Cardiac fibroblast (primary cell): Measurements from ENCODE around the gene SORT1.

Experiments
- DNase-seq, 2 donors: peaks; one replicate each; pipeline versions ENCODE4 v3.0.0 to v3.0.0-alpha.2; 2010; ENCODE audit warnings: low read depth in 2 of 2
- H3K4me3 ChIP-seq, 2 donors: replicated peaks in 1 of 2; 1 replicate in 1 of 2; 2 replicates in 1 of 2; pipeline ENCODE4 v1.5.1; 2011; ENCODE audit warnings: low read depth in 2 of 2, low read length in 2 of 2, mild to moderate bottlenecking in 2 of 2, moderate library complexity in 1 of 2
- TF ChIP-seq, protein P1 (sequence below): IDR thresholded peaks from one replicate; pipeline ENCODE4 v1.5.1; 2011; ENCODE audit warnings: low read depth, mild to moderate bottlenecking, low read length, inconsistent platforms

SORT1 gene

GRCh38 chr1:109370712-109371340 is 26.9 kb downstream of the SORT1 start:
- H3K4me3 ChIP-seq, result peak overlapping the region in 1 of 2 donors; percentile 19
- TF ChIP-seq, protein P1, sequence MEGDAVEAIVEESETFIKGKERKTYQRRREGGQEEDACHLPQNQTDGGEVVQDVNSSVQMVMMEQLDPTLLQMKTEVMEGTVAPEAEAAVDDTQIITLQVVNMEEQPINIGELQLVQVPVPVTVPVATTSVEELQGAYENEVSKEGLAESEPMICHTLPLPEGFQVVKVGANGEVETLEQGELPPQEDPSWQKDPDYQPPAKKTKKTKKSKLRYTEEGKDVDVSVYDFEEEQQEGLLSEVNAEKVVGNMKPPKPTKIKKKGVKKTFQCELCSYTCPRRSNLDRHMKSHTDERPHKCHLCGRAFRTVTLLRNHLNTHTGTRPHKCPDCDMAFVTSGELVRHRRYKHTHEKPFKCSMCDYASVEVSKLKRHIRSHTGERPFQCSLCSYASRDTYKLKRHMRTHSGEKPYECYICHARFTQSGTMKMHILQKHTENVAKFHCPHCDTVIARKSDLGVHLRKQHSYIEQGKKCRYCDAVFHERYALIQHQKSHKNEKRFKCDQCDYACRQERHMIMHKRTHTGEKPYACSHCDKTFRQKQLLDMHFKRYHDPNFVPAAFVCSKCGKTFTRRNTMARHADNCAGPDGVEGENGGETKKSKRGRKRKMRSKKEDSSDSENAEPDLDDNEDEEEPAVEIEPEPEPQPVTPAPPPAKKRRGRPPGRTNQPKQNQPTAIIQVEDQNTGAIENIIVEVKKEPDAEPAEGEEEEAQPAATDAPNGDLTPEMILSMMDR, result no peak
- DNase-seq, result peak; percentile 75 to 94

- DNase-seq, result peak in 1 of 2 donors; percentile 61
- no peak overlapping the region for H3K4me3 ChIP-seq
- TF ChIP-seq, protein P1, result no peak
Measured at GRCh38 chr1:109369167-109369746, 28.5 kb downstream of the SORT1 start.

GRCh38 chr1:109368464-109368863 is 29.3 kb downstream of the SORT1 start:
- H3K4me3 ChIP-seq, result no peak overlapping the region
- peak in 1 of 2 donors; percentile 12 for DNase-seq
- TF ChIP-seq, protein P1, result no peak

DNA sequence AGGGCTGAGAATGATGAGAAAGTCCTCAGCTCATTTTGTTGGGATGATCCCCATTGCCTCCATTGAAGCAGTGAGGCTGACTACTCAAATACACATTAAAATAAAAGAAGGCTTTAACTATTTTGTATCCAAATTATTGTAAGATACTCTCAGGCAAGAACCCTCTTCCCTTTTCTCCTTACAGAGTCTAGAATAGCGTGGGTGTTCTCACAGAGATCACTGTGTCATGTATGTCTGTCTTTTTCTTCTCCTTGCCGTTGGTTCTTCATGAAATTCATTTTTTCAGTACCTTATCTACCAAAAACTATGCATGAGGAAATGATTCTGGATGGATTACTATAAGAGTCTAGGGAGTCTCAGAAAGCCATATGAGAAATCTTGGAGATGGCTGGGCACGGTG is 30.1 kb downstream of the SORT1 start:
- TF ChIP-seq, protein P1, result no peak
- H3K4me3 ChIP-seq, result no peak overlapping the region
- no peak for DNase-seq

DNA sequence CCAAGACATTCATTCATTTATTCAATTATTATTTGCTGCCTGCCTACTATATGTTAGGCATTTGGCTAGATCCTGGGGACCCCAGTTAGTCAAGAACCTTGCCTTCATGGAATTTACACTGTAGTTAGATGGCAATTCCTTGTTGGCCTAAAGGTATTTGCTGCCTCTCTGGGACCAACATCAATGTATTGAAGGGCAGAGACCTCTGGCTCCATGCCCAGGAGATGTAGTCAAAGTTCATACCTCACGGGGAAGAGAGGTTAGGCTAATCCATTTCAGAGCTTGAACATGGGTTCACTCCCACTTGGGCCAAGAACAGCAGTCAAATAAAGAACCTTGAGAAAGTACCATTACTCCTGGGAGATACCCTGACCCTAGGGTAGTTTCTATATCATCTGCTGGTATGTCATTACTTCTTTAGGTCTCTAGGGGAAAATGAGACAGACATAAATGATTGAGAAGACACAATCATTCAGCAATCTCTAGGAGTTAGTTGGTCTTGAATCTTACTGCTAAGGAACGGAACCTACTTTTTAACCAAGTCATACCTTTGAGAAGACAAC is 32.0 kb downstream of the SORT1 start:
- no peak overlapping the region for H3K4me3 ChIP-seq
- peak in 1 of 2 donors; percentile 18 for DNase-seq
- TF ChIP-seq, protein P1, result no peak

DNA sequence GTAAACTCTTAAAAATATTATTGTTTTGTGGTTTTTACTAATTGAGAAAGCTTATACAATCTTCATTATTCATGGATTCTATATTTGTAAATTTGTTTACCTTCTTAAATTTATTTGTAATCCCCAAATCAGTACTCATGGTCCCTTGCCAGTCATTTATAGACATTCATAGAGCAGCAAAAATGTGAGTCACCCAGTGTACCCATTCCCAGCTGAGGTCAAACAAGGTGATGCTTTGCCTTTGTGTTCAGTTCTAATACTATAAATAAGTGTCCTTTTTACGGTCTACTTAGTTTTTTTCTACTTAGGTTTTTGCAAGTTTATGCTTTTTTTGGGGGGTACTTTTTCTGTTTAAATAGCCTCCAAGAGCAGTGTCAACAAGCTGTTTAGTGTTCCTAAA is 36.1 kb downstream of the SORT1 start:
- DNase-seq, result peak in 1 of 2 donors; percentile 67
- H3K4me3 ChIP-seq, result no peak overlapping the region
- TF ChIP-seq, protein P1, result no peak
